AG04450 (cell line): ENCODE measurements around the gene XPO4. TPM values are rescaled to one million over a fixed set of nuclear protein-coding genes. Genes with fewer than 3 reads are reported as not detected.
A peak's percentile ranks its signal among the peaks of the same experiment; 100 is the strongest.
"Not testable (repeated sequence)": the region's sequence is repeated elsewhere in the genome, so short reads cannot be mapped to it uniquely, and the experiment has no call there.

Source experiments
- CTCF ChIA-PET: fragments of 300-600, 350-600 bp; formaldehyde crosslinking; extraction: SDS; loops from one replicate; lab custom pipeline; 2022; ENCODE audit warnings: antibody characterized with exemption, inconsistent platforms; lab: Charles Lee
- POLR2A ChIA-PET: fragments of 350-600 bp; formaldehyde crosslinking; extraction: SDS; loops from one replicate; lab custom pipeline; 2021; ENCODE audit warnings: antibody characterized with exemption, inconsistent platforms; lab: Yijun Ruan, JAX
- DNase-seq: peaks from one replicate; pipeline ENCODE4 v3.0.0-alpha.2; 2011; ENCODE audit warnings: low read depth, low spot score
- H3K27ac ChIP-seq: one replicate; pipeline ENCODE4 v1.5.1; 2012; ENCODE audit warnings: low read depth, low read length, control low read depth
- H3K27me3 ChIP-seq: one replicate; pipeline ENCODE4 v1.6.0; 2012; ENCODE audit warnings: low read length; ENCODE audit not compliant: control insufficient read depth, insufficient read depth
- H3K4me3 ChIP-seq: 2 replicates; pipeline ENCODE4 v1.5.1; 2011; ENCODE audit warnings: mild to moderate bottlenecking, low read depth, low read length, control low read depth
- H3K9me3 ChIP-seq: 2 replicates; pipeline ENCODE4 v1.5.1; 2012; ENCODE audit warnings: low read length; ENCODE audit not compliant: control insufficient read depth, insufficient read depth
- polyA plus RNA-seq: library from polyadenylated mRNA; depleted of rRNA; stranded (reverse); fragments of >200 nt; gene quantifications from 2 replicates; pipeline ENCODE4 v1.2.3, GENCODE V29; 2011
- TF ChIP-seq, protein P1 (sequence below): IDR thresholded peaks from 2 replicates; pipeline ENCODE4 v1.5.1; 2011; ENCODE audit warnings: low read depth, low read length, control low read depth, inconsistent platforms

Gene XPO4
- polyA plus RNA-seq, 1 experiment: 14.4 TPM

GRCh38 chr13:20924758-20925394 is 22.3 kb upstream of the XPO4 start:
- DNase-seq: peak; percentile 70
- H3K27ac ChIP-seq: no peak overlapping the region
- TF ChIP-seq, protein P1, sequence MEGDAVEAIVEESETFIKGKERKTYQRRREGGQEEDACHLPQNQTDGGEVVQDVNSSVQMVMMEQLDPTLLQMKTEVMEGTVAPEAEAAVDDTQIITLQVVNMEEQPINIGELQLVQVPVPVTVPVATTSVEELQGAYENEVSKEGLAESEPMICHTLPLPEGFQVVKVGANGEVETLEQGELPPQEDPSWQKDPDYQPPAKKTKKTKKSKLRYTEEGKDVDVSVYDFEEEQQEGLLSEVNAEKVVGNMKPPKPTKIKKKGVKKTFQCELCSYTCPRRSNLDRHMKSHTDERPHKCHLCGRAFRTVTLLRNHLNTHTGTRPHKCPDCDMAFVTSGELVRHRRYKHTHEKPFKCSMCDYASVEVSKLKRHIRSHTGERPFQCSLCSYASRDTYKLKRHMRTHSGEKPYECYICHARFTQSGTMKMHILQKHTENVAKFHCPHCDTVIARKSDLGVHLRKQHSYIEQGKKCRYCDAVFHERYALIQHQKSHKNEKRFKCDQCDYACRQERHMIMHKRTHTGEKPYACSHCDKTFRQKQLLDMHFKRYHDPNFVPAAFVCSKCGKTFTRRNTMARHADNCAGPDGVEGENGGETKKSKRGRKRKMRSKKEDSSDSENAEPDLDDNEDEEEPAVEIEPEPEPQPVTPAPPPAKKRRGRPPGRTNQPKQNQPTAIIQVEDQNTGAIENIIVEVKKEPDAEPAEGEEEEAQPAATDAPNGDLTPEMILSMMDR: peak; percentile 86
- H3K4me3 ChIP-seq: no peak overlapping the region
- H3K9me3 ChIP-seq: no peaks in the 10 kb centered on the region
- no peaks in the 10 kb centered on the region for H3K27me3 ChIP-seq
- CTCF ChIA-PET: interaction anchor here (0.5 to 3.7 kb wide), 31 partner anchors 9 to 1870 kb away, joined by 3 to 26 read pairs (median 4); no protein-coding TSS in a partner anchor
- POLR2A ChIA-PET: interaction anchor here (0.6 kb wide), 1 partner anchor 111 kb away, joined by 4 read pairs; no protein-coding TSS in a partner anchor

DNA sequence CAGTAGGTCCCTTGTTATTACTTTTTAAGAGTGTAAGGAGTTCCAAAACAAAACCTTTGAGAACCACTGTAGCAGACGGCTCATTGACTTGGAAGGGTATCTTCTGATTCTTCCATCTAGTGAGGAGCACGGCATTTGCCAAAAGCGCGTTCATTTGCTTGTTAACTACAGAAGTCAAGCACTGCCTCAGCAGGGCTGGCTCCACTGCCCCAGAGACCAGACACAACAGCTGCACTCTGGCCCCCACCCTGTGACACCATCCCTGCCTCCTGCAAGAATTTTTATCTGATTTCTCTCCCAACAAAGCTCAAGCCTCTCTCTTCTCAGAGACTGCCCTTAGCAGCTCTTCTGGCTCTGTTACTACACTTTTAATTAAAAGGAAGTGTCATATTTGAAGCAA is 20.7 kb upstream of the XPO4 start:
- no peak overlapping the region for H3K27ac ChIP-seq
- no peaks in the 10 kb centered on the region for H3K27me3 ChIP-seq
- DNase-seq: no peak
- TF ChIP-seq, protein P1: no peak
- no peak overlapping the region for H3K4me3 ChIP-seq
- H3K9me3 ChIP-seq: no peaks in the 10 kb centered on the region
- ChIA-PET POLR2A (interaction anchor here (0.5 kb wide), 1 partner anchor 71 kb away, joined by 4 read pairs; no protein-coding TSS in a partner anchor), CTCF (interaction anchor here (1.1 to 3.7 kb wide), 5 partner anchors 95 to 726 kb away, joined by 3 to 26 read pairs (median 10); no protein-coding TSS in a partner anchor)

DNA sequence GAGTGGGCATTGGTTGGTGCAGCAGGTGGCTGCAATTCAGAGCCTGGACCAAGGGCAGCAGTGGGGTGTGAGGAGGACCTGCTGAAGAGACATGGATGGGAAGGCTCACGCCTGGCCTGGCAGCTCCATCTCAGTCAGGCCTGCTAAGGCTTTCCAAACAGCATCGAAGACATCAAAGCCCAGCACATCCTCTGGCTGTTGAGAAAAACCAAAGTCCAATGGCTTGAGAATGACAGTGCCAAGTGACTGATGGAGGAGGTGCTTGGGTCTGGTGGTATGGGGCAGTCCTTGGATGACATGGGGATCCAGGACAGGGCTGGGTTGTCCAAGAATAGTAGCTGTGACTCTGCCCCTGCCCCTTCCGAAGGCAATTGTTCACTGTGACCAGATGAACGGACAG is 19.0 kb upstream of the XPO4 start:
- ChIA-PET CTCF (interaction anchor here (1.1 to 1.2 kb wide), 2 partner anchors 93 to 203 kb away, joined by 3 read pairs; no protein-coding TSS in a partner anchor), POLR2A (no interaction called here)
- DNase-seq: no peak
- H3K4me3 ChIP-seq: no peak overlapping the region
- TF ChIP-seq, protein P1: no peak
- H3K27ac ChIP-seq: no peak overlapping the region
- no peaks in the 10 kb centered on the region for H3K9me3 ChIP-seq
- H3K27me3 ChIP-seq: no peaks in the 10 kb centered on the region

DNA sequence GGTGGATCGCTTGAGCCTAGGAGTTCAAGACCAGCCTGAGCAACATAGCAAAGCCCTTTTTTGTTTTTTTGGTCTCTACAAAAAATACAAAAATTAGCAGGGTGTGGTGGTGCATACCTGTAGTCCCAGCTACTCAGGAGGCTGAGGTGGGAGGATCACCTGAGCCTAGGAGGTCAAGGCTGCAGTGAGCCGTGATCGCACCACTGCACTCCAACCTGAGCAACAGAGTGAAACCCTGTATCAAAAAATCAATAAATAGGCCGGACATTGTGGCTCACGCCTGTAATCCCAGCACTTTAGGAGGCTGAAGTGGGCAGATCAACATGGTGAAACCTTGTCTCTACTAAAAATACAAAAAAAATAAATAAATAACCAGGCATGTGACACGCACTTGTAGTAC is 13.1 kb upstream of the XPO4 start:
- DNase-seq, H3K4me3 ChIP-seq, H3K27ac ChIP-seq, CTCF ChIA-PET, POLR2A ChIA-PET, H3K27me3 ChIP-seq, H3K9me3 ChIP-seq: not testable (repeated sequence)

DNA sequence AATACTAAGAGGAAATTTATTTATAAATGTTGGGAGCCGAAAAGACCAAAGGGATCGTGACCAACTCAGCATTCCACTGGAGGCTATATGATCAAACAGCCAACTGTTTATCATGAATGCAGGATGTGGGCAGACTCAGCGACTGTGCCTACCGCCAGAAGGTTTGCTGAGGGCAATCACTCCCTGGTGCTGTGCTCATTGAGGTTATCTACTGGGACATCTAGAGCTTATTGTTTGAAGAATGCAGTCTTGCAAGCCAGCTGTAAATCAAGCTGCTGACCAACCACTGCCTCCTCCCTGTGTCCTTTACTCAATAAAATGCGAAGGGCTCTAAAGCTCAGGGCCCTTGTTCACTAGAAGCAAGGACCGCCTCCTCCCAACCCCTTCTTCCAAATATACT is 8.5 kb upstream of the XPO4 start:
- peaks cover 5% of the 10 kb centered on the region; the same call in 1 of the 2 replicates for H3K9me3 ChIP-seq

More for the DNA sequence above, 8.5 kb upstream of the XPO4 start:
- TF ChIP-seq, protein P1: no peak
- H3K4me3 ChIP-seq: no peak overlapping the region
- no peak for DNase-seq
- H3K27ac ChIP-seq: no peak overlapping the region
- CTCF ChIA-PET: no interaction called here
- POLR2A ChIA-PET: no interaction called here
- peaks cover 2% of the 10 kb centered on the region for H3K27me3 ChIP-seq
